NCI-H774 (cell line): ENCODE data around the gene SLC22A3.
"Not testable (repeated sequence)": the region's sequence is repeated elsewhere in the genome, so short reads cannot be mapped to it uniquely, and the experiment has no call there.

Experiments
- DNase-seq: peaks from one replicate; lab custom pipeline; 2025; lab: John Stamatoyannopoulos, UW

Gene SLC22A3

GRCh38 chr6:160348223-160349019 is at the start of gene SLC22A3:
Gene SLC22A3 (plus strand): TSS chr6:160348378. CDS start chr6:160348420, 42 bp downstream.
- no peak for DNase-seq

- no peak for DNase-seq
These were observed 48.6 kb upstream of the SLC22A3 start for GRCh38 chr6:160299559-160299958.

- no peak for DNase-seq
These were observed 48.0 kb upstream of the SLC22A3 start for GRCh38 chr6:160300076-160300695.

GRCh38 chr6:160301339-160301738 is 46.8 kb upstream of the SLC22A3 start:
- DNase-seq = no peak

- DNase-seq = not testable (repeated sequence)
These were observed 45.6 kb upstream of the SLC22A3 start for GRCh38 chr6:160302431-160303082.

- no peak for DNase-seq
These were observed 44.4 kb upstream of the SLC22A3 start for GRCh38 chr6:160303806-160304205.

GRCh38 chr6:160305926-160306713 is 42.1 kb upstream of the SLC22A3 start:
- no peak for DNase-seq

- no peak for DNase-seq
These were observed 38.5 kb upstream of the SLC22A3 start for GRCh38 chr6:160309718-160310117.

- no peak for DNase-seq
These were observed 35.3 kb upstream of the SLC22A3 start for GRCh38 chr6:160312900-160313299.

GRCh38 chr6:160315310-160315709 is 32.9 kb upstream of the SLC22A3 start:
- DNase-seq = no peak

- no peak for DNase-seq
These were observed 31.9 kb upstream of the SLC22A3 start for GRCh38 chr6:160316261-160316660.

GRCh38 chr6:160319246-160319645 is 28.9 kb upstream of the SLC22A3 start:
- no peak for DNase-seq

- DNase-seq = no peak
These were observed 26.3 kb upstream of the SLC22A3 start for GRCh38 chr6:160321729-160322505.

GRCh38 chr6:160327981-160328380 is 20.2 kb upstream of the SLC22A3 start:
- DNase-seq = no peak

- DNase-seq = no peak
These were observed 19.7 kb upstream of the SLC22A3 start for GRCh38 chr6:160328447-160328846.

GRCh38 chr6:160329188-160329587 is 19.0 kb upstream of the SLC22A3 start:
- DNase-seq = no peak

- no peak for DNase-seq
These were observed 17.6 kb upstream of the SLC22A3 start for GRCh38 chr6:160330619-160331018.

- no peak for DNase-seq
These were observed 17.0 kb upstream of the SLC22A3 start for GRCh38 chr6:160331204-160331603.

GRCh38 chr6:160331753-160332152 is 16.4 kb upstream of the SLC22A3 start:
- DNase-seq = no peak

GRCh38 chr6:160333101-160333500 is 15.1 kb upstream of the SLC22A3 start:
- no peak for DNase-seq

GRCh38 chr6:160333841-160334240 is 14.3 kb upstream of the SLC22A3 start:
- DNase-seq = no peak
